Measurements from ENCODE around the gene TLE3. TPM values are rescaled to one million over a fixed set of nuclear protein-coding genes. Genes with fewer than 3 reads are reported as not detected.

The TLE3 gene
- total and polyA plus RNA-seq, 10 donors: 23.7 to 141 (median 104) TPM

DNA sequence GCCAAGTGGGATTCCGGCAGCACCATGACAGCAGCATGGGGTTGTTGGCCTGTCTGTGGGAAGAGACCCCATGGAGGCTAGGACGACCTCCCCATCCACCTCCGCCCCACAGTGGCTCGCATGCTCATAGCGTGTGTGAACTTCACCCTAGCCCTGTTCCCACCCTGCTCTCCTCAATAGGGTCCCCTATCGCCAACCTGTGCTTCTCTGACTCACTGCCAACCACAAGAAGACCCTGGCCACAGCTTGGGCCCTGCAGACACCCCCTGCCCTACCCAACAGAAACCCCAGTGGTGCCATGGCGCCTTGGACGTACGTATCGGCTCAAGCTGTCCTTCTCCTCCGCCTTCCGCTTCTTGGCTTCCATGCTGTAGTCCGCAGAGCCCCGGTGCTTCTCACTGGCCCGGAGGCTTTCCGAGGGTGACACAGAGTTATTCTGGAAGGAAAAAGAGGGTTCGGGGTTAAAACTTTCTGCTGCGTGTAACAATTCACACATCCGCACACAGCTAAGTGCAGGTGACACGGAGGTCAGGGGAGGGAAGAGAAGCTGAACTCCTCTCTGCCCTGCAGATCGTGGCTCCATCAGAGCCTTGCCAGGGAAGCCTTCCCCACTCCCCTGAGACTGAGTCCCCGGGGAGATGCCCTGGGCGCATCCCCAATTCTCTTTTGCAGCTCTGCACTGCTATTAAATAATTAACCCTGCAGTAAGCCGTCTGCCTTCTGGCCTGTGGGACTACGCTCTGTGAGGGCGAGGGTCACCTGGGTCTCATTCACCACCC lies 37.3 kb downstream of the TLE3 start:
- Histone ChIP-seq H3K27me3 (replicated peaks in 1 of 7) (no peaks in the 10 kb centered on the region), H3K27ac (no peak overlapping the region), H3K4me3 (no peak overlapping the region), H3K36me3 (peaks cover 10 to 100% (median 97%) of the 10 kb centered on the region in 6 donors), H3K9me3 (no peaks in the 10 kb centered on the region), H3K4me1 (peaks cover 0 to 13% (median 0%) of the 10 kb centered on the region in 6 donors)
- TF ChIP-seq CTCF (IDR thresholded peaks at IDR 0.05 in 8 of 11, conservative IDR thresholded peaks at IDR 0.05 in 3 of 11) (no peak), POLR2AphosphoS5 (IDR thresholded peaks at IDR 0.05) (peak in 1 of 3 donors; percentile 31), POLR2A (IDR thresholded peaks at IDR 0.05) (no peak)
- DNase-seq: peak; percentile 56
- intact Hi-C loops (cut with DNase I; ENCODE audit: low total_unique reads): no loop called here
- 92 to 97% (median 95%) methylated on average over 22 to 26 of the region's 26 CpGs for WGBS, 5 donors

DNA sequence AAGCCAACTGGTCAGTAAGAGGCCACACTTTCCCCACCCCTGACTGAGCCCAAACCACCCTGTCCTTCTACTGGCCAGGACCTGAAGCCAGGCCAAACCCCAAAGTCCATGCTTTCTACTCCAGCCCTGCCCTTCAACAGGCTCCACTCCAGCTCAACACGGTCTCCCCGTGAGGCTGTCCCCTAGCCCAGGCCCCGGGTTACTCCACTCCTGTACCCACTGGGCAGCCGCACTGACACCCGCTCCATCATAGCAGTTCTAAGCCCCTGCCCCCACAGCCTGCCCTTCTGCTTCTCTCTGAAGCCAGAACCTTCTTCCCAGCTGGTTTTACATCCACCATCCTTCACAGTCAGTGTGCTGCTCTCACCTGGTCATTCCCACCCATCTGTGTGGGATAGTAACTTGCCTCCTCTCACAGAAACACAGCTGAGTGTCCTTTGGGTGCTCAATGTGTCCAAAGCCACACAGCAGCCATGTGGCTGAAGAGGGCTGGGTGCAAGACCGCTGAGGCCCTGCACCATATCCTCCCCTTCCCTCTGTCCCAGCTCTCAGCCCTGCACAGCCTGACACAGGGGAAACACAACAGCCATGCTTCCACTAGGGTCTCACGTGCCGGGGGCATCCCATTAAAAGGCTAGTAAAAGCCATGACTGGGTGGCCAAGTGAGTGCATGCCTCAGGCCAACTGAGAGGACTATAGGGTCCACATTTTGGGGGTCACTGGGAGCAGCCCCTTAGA lies 38.1 kb downstream of the TLE3 start:
- H3K36me3 ChIP-seq: peaks cover 9 to 100% (median 97%) of the 10 kb centered on the region in 6 donors
- intact Hi-C loops (cut with DNase I; ENCODE audit: low total_unique reads): no loop called here
- WGBS, 5 donors: 86 to 100% (median 94%) methylated on average over 8 of the region's 8 CpGs
- no peak overlapping the region for H3K4me3 ChIP-seq
- peaks cover 0 to 13% (median 0%) of the 10 kb centered on the region in 6 donors for H3K4me1 ChIP-seq
- TF ChIP-seq POLR2A (IDR thresholded peaks at IDR 0.05) (no peak), POLR2AphosphoS5 (IDR thresholded peaks at IDR 0.05) (no peak), CTCF (IDR thresholded peaks at IDR 0.05 in 8 of 11, conservative IDR thresholded peaks at IDR 0.05 in 3 of 11) (no peak)
- H3K9me3 ChIP-seq: no peaks in the 10 kb centered on the region
- H3K27me3 ChIP-seq (replicated peaks in 1 of 7): no peaks in the 10 kb centered on the region
- H3K27ac ChIP-seq: peak overlapping the region in 1 of 8 donors; percentile 22
- DNase-seq: peak; percentile 59

- H3K36me3 ChIP-seq: peaks cover 9 to 100% (median 97%) of the 10 kb centered on the region in 6 donors
- H3K4me1 ChIP-seq: peaks cover 0 to 13% (median 0%) of the 10 kb centered on the region in 6 donors
- peak; percentile 39 for DNase-seq
- H3K27me3 ChIP-seq (replicated peaks in 1 of 7): no peaks in the 10 kb centered on the region
- intact Hi-C loops (cut with DNase I; ENCODE audit: low total_unique reads): no loop called here
- no peak for TF ChIP-seq POLR2AphosphoS5 (IDR thresholded peaks at IDR 0.05)
- H3K27ac ChIP-seq: peak overlapping the region in 1 of 8 donors; percentile 22
- H3K4me3 ChIP-seq: no peak overlapping the region
- H3K9me3 ChIP-seq: no peaks in the 10 kb centered on the region
- 95 to 98% (median 97%) methylated on average over 10 to 11 of the region's 11 CpGs for WGBS, 5 donors
These were observed 38.9 kb downstream of the TLE3 start for GRCh38 chr15:70058642-70059360.

- WGBS, 5 donors: 92 to 97% (median 96%) methylated on average over 21 of the region's 21 CpGs
- no peaks in the 10 kb centered on the region for H3K9me3 ChIP-seq
- H3K27me3 ChIP-seq (replicated peaks in 1 of 7): no peaks in the 10 kb centered on the region
- H3K4me3 ChIP-seq: no peak overlapping the region
- intact Hi-C loops (cut with DNase I; ENCODE audit: low total_unique reads): no loop called here
- H3K36me3 ChIP-seq: peaks cover 10 to 100% (median 98%) of the 10 kb centered on the region in 6 donors
- peaks cover 0 to 13% (median 0%) of the 10 kb centered on the region in 6 donors for H3K4me1 ChIP-seq
- TF ChIP-seq POLR2A (IDR thresholded peaks at IDR 0.05) (no peak), CTCF (IDR thresholded peaks at IDR 0.05 in 8 of 11, conservative IDR thresholded peaks at IDR 0.05 in 3 of 11) (no peak), POLR2AphosphoS5 (IDR thresholded peaks at IDR 0.05) (peak in 1 of 3 donors; percentile 15)
- peak; percentile 59 for DNase-seq
- no peak overlapping the region for H3K27ac ChIP-seq
These were observed 39.6 kb downstream of the TLE3 start for GRCh38 chr15:70057931-70058641.

Data from spleen (tissue), 11 donors.